Cardiac fibroblast (primary cell): ENCODE results near the gene BTG4.

Experiments
- DNase-seq, 2 donors: peaks; one replicate each; pipeline versions ENCODE4 v3.0.0 to v3.0.0-alpha.2; 2010; ENCODE audit warnings: low read depth in 2 of 2
- H3K4me3 ChIP-seq, 2 donors: replicated peaks in 1 of 2; 1 replicate in 1 of 2; 2 replicates in 1 of 2; pipeline ENCODE4 v1.5.1; 2011; ENCODE audit warnings: low read depth in 2 of 2, low read length in 2 of 2, mild to moderate bottlenecking in 2 of 2, moderate library complexity in 1 of 2
- TF ChIP-seq, protein P1 (sequence below): IDR thresholded peaks from one replicate; pipeline ENCODE4 v1.5.1; 2011; ENCODE audit warnings: low read depth, mild to moderate bottlenecking, low read length, inconsistent platforms

Gene BTG4

DNA sequence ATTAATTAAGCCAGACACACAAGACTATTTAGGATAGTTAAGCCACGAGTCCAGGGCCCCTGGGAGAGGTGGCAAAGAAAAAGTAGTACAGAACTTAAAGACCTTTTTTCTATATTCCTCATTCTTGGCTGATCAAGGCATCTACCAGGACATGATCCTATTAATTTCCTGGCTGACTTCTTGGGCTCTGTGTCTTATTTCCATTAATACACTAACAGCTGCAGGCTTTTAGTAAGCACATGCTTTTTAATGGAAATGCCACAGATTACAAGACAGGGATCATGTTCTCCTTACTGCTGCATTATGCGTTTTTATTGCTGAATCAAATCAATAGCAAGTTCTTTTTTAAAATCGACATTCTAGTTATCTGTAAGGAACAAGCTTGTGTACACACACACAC is 35.2 kb downstream of the BTG4 start:
- no peak overlapping the region for H3K4me3 ChIP-seq
- TF ChIP-seq, protein P1, sequence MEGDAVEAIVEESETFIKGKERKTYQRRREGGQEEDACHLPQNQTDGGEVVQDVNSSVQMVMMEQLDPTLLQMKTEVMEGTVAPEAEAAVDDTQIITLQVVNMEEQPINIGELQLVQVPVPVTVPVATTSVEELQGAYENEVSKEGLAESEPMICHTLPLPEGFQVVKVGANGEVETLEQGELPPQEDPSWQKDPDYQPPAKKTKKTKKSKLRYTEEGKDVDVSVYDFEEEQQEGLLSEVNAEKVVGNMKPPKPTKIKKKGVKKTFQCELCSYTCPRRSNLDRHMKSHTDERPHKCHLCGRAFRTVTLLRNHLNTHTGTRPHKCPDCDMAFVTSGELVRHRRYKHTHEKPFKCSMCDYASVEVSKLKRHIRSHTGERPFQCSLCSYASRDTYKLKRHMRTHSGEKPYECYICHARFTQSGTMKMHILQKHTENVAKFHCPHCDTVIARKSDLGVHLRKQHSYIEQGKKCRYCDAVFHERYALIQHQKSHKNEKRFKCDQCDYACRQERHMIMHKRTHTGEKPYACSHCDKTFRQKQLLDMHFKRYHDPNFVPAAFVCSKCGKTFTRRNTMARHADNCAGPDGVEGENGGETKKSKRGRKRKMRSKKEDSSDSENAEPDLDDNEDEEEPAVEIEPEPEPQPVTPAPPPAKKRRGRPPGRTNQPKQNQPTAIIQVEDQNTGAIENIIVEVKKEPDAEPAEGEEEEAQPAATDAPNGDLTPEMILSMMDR: no peak
- DNase-seq: no peak

GRCh38 chr11:111476366-111476765 is 35.8 kb downstream of the BTG4 start:
- DNase-seq: no peak
- H3K4me3 ChIP-seq: no peak overlapping the region
- TF ChIP-seq, protein P1: no peak

DNA sequence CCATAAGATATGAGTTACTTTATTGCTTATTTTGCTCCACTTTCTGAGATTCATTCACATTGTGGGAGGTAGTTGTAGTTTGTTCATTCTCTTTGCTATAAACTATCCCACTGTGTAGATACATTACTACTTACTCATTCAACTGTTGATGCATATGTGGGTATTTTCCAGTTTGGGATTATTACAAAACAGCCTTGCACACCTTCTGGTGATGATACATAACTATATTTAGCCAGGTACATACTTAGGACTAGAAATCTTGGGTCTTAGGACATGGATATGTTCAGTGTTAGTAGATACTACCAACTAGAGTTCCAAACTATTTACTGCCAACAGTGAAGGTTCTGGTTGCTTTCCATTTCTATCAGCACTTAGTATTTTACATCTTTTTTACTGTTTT is 37.8 kb downstream of the BTG4 start:
- TF ChIP-seq, protein P1: no peak
- H3K4me3 ChIP-seq: no peak overlapping the region
- DNase-seq: no peak

DNA sequence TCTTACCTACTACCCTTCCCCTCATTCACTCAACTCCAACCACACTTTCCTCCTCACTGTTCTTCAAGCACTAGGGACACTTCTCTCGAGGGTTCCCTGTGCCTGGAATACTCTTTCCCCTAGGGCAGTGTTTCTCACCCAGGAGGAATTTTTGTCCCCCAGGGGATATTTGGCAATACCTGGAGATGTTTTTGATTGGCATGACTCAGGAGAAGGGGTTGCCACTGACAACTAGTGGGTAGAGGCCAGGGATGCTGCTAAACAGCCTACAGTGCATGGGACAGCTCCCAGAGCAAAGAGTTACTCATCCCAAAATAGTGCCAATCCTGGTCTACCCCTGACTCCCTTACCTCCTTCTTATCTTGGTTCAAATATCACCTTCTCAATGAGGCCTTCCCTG is 40.0 kb downstream of the BTG4 start:
- H3K4me3 ChIP-seq: no peak overlapping the region
- no peak for DNase-seq
- TF ChIP-seq, protein P1: no peak

- H3K4me3 ChIP-seq: no peak overlapping the region
- peak in 1 of 2 donors; percentile 65 for DNase-seq
- TF ChIP-seq, protein P1: peak; percentile 4
Observed at GRCh38 chr11:111469200-111469599, 43.0 kb downstream of the BTG4 start.

GRCh38 chr11:111466615-111467014 is 45.6 kb downstream of the BTG4 start:
- DNase-seq: no peak
- TF ChIP-seq, protein P1: no peak
- no peak overlapping the region for H3K4me3 ChIP-seq

DNA sequence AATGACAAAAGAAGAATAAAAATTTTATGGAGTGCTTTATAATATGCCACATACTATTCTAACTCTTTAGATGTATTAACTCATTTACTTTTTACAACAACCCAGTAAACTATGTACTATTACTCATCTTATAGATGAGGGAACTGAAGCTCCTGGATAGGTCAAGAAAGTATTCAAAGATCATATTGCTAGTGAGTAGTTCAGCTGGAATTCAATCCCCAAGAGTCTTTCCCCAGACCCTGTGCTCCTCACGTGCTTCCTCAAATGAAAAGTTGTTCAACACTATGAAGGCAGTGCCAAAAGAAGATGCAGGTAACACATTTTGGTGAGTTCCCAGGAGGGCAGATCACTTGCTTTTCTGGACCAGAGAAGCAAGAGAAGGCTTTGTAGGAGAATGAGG is 46.8 kb downstream of the BTG4 start:
- TF ChIP-seq, protein P1: no peak
- DNase-seq: peak in 1 of 2 donors; percentile 76
- no peak overlapping the region for H3K4me3 ChIP-seq
